ENCODE data around the gene VPS37C.

DNA sequence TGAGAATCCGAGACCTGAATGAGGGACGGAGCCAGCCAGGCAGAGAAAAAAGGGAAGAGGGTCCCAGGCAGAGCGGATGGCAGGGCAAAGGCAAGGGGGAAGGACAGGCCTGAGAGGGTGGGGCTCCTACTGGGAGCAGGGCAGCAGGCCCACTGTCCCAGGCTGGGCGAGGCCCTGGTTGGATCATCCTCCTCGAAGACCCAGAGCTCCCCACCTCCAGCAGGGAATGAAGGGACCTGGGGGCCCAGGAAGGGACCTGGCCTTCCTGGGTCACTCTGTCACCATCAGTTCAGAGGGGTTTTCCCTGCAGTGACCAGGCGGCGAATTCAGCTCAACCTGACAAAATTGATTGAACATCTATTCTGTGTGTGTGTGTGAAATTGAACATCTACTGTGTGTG, 54.9 kb downstream of the VPS37C start:
- TF ChIP-seq, protein P1, sequence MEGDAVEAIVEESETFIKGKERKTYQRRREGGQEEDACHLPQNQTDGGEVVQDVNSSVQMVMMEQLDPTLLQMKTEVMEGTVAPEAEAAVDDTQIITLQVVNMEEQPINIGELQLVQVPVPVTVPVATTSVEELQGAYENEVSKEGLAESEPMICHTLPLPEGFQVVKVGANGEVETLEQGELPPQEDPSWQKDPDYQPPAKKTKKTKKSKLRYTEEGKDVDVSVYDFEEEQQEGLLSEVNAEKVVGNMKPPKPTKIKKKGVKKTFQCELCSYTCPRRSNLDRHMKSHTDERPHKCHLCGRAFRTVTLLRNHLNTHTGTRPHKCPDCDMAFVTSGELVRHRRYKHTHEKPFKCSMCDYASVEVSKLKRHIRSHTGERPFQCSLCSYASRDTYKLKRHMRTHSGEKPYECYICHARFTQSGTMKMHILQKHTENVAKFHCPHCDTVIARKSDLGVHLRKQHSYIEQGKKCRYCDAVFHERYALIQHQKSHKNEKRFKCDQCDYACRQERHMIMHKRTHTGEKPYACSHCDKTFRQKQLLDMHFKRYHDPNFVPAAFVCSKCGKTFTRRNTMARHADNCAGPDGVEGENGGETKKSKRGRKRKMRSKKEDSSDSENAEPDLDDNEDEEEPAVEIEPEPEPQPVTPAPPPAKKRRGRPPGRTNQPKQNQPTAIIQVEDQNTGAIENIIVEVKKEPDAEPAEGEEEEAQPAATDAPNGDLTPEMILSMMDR (IDR thresholded peaks at IDR 0.05), result no peak
- TF ChIP-seq EP300 (IDR thresholded peaks at IDR 0.05), result no peak
- no peak for TF ChIP-seq POLR2A (IDR thresholded peaks at IDR 0.05)

All from ovary (tissue), 3 donors.